ENCODE results near the gene PAM16. TPM values are rescaled to one million over a fixed set of nuclear protein-coding genes. Genes with fewer than 3 reads are reported as not detected.
"Not testable (repeated sequence)": the region's sequence is repeated elsewhere in the genome, so short reads cannot be mapped to it uniquely, and the experiment has no call there.

PAM16 gene
- 46.8 and 116 TPM in 2 replicates for total RNA-seq (2014; rRNA removed; shearing (Covaris generic))

DNA sequence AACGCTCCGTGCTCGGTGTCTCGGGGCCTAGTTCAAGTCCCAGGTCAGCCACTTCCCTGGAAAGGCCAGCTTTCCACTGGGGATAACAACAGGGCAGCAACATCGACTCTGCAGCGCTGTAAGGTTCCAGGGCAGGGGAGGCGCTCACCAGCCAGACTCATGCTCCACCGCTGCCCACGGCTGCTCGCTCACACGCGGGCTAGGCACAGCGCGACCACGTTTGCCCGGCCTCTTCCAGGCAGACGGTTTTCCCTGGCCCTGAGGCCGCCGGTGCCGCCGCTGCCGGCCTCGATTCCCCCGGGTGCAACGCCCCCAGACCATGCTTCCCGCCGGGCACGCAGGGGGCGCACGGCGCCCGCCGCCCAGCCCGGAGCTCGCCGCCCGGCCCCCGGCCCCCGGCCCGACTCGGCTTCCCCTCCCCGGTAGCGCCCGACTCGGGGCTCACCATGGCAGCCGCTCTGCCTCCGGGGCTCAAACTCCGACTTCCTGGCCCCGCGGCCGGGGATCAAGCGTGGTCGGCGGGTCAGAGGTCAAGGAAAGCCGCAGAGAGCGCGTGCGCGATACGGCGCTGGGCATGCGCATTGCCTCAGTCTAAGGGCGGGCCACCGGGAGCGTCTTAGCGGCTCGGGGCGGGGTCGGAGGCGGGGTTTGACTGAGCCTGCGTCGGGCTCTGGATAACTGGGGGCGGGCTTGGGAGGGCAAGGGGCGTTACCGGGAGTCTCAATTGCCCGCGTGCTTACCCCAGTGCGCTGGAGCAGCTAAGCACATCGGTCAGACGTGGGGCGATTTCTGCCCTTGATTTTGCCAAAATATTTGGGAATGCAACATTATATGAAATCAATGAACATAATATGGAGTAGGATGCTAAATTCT, at the start of gene PAM16:
PAM16 (minus strand) TSS at position 535 of the 873 bp plus-strand sequence; CDS start at position 448, 87 bp downstream.
- peak; percentile 89 for DNase-seq (ENCODE audit: low spot score)

DNA sequence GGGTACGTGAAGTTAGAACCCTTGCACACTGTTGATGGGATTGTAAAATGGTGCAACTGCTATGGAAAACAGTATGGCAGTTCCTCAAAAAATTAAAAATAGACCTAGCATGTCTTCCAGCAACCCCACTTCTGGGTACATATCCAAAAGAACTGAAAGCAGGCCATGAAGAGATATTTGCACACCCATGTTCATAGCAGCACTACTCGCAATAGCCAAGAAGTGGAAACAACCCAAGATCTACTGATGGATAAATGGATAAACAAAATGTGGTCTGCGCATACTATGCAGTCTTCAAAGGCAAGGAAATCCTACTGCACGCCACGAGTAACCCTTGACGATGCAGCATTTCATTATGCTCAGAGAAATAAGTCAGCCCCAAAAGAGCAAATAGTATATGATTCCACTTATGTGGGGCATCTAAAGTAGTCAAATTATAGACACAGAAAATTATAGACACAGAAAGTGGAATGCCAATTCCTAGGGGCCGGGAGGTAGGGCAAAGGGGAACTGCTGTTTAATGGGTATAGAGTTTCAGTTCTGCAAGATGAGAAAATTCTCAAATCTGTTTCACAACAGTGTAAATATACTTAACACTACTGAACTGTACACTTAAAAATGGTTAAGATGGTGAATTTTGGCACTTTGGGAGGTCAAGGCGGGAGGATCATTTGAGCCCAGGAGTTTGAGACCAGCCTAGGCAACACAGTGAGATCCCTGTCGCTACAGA, 48.0 kb upstream of the PAM16 start:
- DNase-seq (ENCODE audit: low spot score) = no peak

DNA sequence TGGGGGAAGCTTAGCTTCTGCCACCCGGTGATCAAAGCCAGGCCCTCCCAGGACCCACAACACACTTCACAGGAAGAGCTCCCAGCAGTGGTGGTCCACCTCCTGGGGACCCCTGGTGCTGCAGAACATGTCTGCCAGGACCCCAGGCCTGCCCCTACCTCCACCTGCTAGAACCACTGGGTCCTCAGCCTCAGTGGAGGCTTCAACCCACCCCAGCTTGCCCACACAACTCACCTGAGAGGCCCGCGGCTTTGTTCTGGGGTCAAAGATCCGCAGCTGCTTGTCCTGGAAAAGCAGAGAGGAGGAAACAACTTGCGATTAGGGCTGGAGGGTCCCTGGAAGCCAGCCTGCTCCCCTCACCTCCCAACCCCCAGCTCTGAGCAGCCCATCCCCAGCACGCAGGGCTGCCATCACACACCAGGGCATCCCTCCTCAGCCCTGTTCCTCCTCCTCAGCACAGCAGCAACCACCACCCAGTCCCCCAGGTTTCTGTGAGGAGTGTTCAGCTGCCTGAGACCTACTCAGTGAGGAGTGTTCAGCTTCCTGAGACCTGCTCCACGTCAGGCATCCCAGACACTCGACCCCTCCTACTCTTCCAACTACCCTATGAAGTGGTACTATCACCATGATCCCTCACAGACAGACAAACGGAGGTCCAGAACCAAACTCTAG, 44.1 kb upstream of the PAM16 start:
- DNase-seq (ENCODE audit: low spot score) = no peak

DNA sequence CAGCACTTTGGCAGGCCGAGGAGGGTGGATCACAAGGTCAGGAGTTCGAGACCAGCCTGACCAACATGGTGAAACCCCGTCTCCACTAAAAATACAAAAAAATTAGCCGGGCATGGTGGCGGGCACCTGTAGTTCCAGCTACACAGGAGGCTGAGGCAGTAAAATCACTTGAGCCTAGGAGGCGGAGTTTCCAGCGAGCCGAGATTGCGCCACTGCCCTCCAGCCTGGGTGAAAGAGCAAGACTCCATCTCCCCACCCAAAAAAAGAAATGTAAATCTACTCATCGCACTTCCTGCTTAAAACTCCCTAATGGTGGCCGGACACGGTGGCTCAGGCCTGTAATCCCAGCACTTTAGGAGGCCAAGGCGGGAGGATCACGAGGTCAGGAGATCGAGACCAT, 42.7 kb upstream of the PAM16 start:
- not testable (repeated sequence) for DNase-seq (ENCODE audit: low spot score)

DNA sequence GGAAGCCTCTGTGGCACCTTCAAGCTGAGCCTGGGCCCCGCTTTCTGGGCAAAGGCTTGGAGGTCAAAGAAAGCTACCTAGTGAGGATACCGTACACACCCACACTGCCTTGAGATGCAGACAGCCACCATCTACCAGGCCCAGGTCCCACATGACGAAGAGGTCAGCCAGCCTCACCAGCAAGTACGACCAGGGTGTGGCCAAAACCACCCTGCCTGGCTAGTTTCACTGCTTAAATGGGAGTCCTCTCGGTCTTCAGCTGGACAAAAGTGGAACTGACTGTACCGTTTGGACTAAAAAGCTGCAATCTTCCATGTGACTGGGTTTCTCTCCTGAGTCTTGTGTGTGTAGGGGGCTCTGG, 42.1 kb upstream of the PAM16 start:
- DNase-seq (ENCODE audit: low spot score) = peak; percentile 85

DNA sequence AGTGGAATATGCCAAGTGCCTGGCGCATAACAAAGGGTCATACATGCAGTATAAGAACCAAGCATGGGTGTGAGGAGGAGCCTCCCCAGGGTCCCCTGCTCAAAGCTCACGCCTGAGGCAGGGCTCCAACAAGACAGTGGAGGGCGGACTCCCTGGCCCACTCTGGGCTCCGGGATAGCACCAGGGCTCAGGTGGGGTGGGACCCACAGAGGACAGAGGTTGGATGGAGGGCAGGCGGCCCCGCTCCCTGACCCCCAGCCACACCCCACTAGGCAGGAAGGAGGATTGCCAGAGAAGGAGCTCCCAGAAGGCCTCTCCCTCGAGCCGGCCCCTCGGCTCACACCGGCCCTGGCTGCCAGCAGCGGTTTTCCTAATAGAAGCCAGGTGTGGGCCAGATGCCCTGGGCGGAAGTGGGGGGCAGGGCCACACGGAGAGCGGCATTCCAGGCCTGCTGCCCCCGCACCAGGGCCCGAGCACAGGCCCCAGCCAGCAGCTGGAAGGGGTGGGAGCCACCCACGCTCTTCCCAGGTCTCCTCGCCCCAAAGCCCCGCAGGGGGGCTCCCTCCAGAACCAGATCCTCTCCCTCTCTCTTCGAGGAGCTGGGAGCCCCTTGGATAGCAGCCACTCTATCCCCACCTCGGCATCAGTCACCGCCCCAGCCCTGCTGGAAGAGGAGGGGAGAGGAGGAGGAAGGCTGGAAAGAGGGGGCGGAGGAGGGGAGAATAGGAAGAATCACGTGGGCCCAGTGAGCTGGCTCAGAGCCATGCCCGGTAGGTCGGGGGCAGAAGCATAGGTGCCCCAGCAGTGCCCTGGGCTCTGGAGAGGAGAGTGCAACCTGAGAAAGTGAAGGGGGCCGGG, 41.5 kb upstream of the PAM16 start:
- DNase-seq (ENCODE audit: low spot score) = peak; percentile 86

DNA sequence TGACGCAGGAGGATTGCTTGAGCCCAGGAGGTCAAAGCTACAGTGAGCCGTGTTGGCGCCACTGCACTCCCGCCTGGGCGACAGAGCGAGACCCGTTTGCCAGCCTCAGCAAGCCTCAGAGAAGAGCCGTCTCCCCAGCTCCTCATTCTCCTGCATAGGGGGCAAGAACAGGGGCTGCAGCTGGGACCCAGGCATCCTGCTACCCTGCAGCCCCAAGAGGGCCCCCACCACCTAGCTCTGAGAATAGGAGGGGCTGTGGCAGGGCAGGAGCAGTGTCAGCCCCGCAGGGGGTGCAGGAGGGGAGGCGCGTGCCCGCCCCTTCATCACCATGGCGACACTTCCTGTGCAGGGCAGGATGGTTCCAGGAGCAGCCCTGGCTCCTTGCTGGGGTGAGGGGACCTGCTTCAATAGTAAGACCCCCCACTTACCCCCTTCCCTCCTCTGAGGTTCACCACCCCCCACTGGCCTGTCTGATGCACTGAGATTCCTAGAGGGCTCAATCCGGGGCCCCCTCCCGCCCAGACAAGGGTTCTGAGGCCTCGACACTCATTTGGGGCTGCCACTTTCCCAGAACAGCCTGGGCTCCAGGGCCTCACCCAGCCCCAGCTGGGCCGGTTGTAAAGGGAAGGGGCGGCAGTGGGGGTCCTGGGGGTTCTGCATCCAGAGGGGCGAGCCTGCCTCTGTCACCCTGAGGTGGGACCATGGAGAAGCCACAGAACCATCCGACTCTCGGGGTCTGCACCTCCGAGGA, 40.7 kb upstream of the PAM16 start:
- no peak for DNase-seq (ENCODE audit: low spot score)

DNA sequence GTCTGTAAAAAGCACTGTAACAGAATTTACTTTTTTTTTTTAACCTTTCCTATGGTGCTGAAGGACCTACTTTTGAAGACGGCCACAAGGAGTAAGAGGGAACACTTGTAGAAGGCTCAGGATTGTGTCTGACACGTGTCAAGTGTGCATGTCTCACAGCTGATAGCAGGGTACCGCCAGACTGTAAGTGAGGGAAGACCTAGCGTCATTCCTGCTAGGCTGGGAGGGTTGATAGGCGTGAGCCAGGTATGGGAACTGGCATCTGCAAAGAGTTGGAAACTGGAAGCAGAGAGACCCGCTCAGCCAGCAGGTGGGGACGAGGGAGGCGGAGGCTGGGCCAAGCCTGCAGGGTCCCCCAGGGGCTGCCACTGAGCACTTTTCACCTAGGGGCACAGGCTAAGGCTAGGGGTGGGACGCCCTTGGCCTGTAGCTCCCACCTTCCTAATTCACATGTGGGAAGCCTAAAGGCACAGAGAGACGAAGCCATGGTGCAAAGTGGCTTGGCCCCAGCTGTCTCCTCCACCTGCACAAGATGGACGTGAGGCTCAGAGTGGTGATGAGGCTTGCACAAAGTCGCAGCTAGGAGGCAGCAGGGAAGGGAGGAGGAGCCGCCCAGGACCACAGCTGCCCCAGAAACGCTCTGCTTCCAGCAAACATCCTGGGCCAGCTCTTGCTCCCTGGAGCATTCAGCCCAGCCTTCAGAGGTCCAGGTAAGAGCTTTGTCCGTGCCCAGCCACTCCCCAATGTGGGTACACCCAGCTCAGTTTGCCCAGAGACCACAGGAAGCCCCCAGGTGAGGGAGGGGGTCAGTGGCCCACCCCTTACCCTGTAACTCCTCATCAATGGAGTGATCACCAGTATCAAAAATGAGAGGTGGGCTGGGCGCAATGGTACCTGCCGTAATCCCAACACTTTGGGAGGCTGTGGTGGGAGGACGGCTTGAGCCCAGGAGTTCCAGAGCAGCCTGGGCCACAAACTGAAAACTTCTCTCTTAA, 39.4 kb upstream of the PAM16 start:
- no peak for DNase-seq (ENCODE audit: low spot score)

DNA sequence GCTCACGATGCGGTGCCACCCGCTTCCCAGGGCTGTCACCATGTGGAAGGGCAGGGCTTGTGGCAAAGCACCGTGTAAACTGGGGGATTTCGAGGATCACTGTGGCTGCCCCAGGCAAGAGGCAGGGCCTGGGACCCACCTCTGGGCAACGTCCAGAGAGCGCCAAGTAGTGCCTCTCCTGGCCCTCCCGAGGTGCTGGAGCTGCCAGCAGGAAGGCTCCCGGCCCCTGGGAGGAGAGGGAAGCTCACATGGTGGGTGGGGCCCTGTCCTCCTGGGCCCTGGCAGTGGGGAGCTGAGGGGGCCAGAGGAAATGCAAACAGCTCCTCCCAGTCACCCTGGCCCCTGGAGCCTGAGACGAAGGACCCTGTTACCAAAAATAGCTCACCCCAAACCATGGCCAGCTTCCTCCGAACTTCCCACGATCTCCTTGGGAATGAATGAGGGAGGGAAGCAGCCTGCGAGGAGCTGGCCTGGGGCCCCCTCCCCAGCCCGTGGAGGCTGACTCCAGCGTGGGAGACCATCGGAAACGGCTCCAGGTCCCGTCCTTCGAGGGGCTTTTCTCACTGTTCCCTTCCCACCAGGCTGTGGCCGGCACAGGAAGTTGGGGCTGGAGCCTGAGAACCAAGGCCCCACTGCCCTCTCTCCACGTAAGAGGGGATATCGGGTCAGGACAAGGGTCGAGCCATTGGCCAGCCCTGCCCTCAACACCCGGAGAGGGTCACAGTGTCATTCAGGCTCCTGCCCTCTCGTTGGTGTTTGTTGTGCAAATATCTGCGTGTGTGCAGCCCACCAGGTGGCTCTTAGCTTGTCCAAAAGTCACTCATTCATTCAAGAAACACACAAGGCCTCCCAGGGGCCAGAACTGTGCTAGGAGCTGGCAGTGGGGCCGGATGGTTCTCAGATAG, 38.2 kb upstream of the PAM16 start:
- DNase-seq (ENCODE audit: low spot score) = no peak

DNA sequence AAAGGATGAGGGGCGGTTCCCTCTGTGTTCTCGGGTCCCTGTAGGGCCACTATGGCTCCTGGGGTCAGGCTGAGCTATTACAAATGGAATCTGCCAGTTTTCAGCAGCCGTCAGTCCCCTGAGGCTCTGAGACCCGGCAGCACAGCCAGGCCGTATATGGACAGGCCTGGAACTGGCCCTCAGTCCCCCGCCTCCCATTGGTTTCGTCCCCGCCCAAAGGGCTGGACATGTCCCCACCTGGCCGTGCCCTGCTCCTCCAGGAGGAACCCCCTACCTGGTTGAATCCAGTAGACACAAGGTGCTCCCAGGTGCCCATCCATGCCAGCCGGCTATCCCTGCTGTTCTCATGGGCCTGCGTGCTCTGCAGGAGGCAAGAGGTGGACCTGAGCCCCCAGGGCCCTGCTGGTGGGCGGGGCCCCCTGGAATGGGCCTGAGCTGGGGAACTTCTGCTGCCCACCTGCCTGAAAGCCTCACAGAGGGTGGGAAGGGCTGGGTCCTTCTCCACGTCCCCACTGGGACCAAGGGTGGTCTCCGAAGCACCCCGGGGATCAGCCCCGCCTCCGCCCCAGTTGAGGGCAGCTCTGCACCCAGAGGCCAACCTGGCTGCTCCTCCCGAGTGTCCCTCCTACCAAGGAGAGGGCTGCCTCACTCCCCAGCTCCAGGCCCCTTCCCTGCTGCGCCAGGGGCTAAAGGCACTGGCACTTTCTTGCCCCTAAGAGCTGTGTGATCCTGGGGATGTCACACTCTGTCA, 37.3 kb upstream of the PAM16 start:
- DNase-seq (ENCODE audit: low spot score) = peak; percentile 41

DNA sequence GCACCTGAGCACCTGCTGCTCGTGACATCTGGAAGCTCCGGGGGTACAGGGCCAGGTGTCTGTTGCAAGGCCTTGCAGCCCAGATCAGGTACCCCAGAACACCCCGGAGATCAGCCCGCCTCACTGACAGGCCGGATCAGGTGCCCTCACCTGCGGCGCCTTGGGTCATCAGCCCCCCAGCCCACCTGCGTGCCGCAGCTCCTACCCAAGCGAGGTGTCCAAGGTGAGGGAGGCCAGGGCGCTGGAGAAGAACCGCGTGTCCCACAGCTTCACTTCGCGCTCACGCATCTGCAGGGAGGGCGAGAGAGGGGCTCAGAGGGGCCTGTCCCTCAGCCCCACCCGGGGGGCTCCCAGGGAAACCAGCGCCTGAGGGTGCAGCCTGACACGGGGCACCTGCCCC, 36.7 kb upstream of the PAM16 start:
- no peak for DNase-seq (ENCODE audit: low spot score)

DNA sequence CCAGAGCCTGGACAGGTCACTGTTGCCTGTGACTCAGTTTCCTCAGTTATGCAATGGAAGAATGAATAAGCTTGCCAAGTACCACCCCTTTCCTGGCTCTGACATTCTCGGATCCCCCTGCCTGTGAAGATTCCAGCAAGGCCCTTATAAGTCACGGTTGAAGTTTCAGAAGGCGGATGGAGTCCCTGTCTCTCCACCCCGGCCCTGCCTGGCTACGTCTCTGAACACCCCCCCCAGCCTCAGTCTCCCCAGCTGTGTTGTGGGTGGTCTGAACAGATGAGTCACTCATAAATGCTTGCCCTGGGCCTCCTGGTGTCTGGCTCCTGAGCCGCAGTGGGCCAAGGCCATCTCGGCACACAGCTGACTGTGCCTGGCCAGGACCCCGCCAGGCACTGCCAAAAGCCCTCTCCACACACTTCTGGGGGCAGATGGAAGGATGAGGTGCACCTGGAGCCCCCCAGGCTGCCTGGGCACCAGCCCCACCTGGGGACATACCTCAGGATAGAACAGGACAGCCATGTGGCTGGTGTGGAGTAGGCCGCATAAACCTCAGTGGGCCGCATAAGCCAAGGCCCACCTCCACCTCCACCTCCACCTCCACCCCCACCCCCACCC, 35.9 kb upstream of the PAM16 start:
- DNase-seq (ENCODE audit: low spot score) = no peak

DNA sequence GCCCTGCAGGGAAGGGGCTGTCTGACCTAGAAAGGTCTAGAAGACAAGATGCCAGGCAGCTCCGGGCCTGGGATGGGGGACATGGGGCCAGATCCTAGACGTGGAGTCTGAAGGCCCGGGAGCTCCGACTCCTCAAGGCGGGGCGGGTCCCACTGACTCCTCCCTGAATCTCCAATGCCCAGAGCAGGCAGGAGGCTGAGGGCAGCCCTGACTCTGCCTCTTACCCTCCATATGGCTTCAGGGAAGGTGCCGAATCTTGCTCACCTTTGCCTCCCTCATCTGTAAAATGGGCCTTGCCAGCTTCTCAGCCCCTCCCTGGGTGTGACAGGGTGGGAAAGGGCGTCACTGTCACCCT, 35.3 kb upstream of the PAM16 start:
- peak; percentile 50 for DNase-seq (ENCODE audit: low spot score)

DNA sequence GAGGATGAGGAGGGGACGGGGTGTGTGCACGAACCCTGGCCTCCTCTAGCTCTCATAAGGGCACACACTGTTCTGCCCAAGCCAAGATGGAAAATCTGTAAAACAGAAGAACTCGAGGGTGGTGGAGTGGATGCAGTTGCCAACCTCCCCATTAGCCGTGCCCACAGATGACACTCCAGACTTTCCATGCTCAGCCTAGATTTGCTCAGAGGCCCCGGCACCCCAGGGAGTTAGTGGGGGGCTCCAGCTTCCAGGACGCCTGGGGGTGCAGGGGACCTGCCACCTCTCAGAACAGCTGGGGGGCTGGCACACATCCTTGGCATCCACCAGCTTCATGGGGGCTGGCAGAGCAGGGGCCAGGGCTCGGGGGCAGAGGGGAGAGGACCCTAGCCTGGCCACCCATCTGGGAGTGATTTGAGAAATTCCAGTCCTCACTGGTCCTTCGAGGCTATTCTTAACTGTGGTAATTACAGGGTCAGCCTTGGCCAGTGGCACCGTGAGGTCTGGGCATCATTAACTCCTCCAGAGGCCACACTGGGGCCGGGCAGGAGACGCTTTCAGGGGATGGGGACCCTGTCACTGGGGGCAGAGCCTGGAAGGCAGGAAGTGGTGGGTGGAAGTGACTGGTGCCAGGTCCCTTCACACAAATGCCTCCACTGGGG, 34.8 kb upstream of the PAM16 start:
- no peak for DNase-seq (ENCODE audit: low spot score)

DNA sequence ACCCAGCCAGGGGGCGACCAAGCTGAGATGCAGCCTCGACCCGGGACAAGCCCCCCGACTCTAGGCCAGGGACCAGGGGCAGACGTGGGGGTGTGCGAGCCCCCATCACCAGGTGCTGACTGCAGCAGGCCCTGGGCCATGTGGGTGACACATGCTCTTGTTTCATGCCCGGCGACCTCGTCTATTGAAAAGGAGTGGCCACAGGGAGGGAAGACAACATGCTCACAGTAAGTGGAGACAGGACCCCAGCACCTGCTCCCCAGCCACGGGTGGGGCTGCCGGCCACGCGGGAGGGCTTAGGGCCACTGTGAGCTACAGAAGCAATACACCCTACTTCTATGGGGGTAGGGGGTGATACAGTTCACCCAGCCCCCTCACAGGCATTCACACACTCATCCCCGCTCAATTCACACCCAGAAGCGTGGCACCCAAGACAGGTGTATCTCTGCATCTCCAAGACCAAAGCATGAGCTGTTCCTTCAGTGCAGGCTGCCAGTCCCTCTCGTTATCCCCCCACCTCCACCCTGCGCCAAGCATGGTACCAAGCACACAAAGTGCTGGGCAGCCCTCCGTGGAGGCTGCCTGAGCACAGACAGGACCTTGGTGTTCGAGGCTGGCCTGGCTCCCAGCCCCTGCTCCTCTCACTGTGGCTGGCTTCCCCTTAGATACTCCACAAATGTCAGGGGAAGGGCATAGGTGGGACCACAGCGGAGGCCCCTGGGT, 34.1 kb upstream of the PAM16 start:
- DNase-seq (ENCODE audit: low spot score) = no peak

DNA sequence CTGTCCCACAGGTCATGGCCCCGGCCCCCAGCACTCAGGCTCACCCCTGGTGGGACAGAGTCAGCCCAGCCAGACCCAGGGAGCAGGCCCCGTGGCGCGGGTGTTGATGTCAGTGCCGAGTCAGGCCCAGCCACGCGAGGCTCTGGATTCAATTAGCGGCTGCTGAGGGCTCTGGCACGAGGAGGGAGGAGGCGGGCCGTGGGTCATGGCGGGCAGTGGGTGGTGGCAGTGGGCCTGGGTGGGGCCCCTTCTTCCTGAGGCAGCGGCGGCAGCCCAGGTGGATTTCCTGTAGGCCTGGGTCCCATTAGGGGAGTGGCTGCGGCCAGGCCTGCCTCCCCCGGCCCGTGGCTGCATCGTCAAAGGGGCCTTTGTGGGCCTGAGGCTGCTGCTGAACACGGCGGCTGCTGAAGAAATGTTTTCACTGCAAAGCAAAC, 33.4 kb upstream of the PAM16 start:
- DNase-seq (ENCODE audit: low spot score) = no peak
